Lower leg skin (tissue), 4 donors: ENCODE measurements around the gene WDR87. TPM values are rescaled to one million over a fixed set of nuclear protein-coding genes. Genes with fewer than 3 reads are reported as not detected.

Experiments used
- DNase-seq, 2 donors: peaks; one replicate each; pipeline ENCODE4 v3.0.0-alpha.2; 2019; ENCODE audit warnings: low spot score in 2 of 2
- H3K4me3 ChIP-seq: fragments of 200-600 bp; sonication (generic); 2 replicates; pipeline ENCODE4 v1.5.1; 2017; ENCODE audit warnings: mild to moderate bottlenecking, low read depth; ENCODE audit not compliant: poor library complexity, severe bottlenecking
- CTCF ChIP-seq, 3 donors: fragments of 450-650 bp; IDR thresholded peaks; one replicate each; pipeline ENCODE4 v1.5.1; 2016; ENCODE audit warnings: antibody characterized with exemption in 3 of 3, mild to moderate bottlenecking in 3 of 3, moderate library complexity in 2 of 3
- POLR2A ChIP-seq, 2 donors: fragments of 450-650 bp; IDR thresholded peaks; one replicate each; pipeline ENCODE4 v1.6.1; 2016 to 2017; ENCODE audit warnings: antibody characterized with exemption in 2 of 2, mild to moderate bottlenecking in 1 of 2, moderate library complexity in 1 of 2
- WGBS, 2 donors: methylation state at CpG; one replicate each; pipeline ENCODE4 v1.1.5; 2018; 5-methylcytosine and 5-hydroxymethylcytosine counted together
- intact Hi-C: fragments of 100-400 bp; cut with DNase I; formaldehyde crosslinking; loops from one replicate; pipeline ENCODE4 v1.15.0; 2023; ENCODE audit warnings: low total_unique reads
- total RNA-seq, 4 donors: library from RNA; depleted of rRNA; stranded (reverse); fragments of >200 nt; gene quantifications; one replicate each; pipeline ENCODE4 v1.1.0, GENCODE V29; 2016

WDR87 gene
- total RNA-seq, 4 donors from 2014 or later: not detected

- DNase-seq: no peak
- TF ChIP-seq POLR2A (IDR thresholded peaks at IDR 0.05): no peak
- TF ChIP-seq CTCF (IDR thresholded peaks at IDR 0.05): no peak
- WGBS, 2 donors: 52 to 54% methylated on average over 9 of the region's 9 CpGs
- H3K4me3 ChIP-seq: no peak overlapping the region
- intact Hi-C loops: no loop called here
Observed at GRCh38 chr19:37933937-37934358, 27.6 kb upstream of the WDR87 start.

GRCh38 chr19:37932985-37933936 lies 26.9 kb upstream of the WDR87 start:
- TF ChIP-seq POLR2A (IDR thresholded peaks at IDR 0.05): no peak
- TF ChIP-seq CTCF (IDR thresholded peaks at IDR 0.05): no peak
- no peak for DNase-seq
- no peak overlapping the region for H3K4me3 ChIP-seq
- intact Hi-C loops: no loop called here
- WGBS, 2 donors: 52 to 61% methylated on average over 12 of the region's 12 CpGs

GRCh38 chr19:37931881-37932655 lies 25.7 kb upstream of the WDR87 start:
- TF ChIP-seq POLR2A (IDR thresholded peaks at IDR 0.05): no peak
- TF ChIP-seq CTCF (IDR thresholded peaks at IDR 0.05): no peak
- WGBS, 2 donors: 34 to 36% methylated on average over 30 of the region's 30 CpGs
- intact Hi-C loops: no loop called here
- H3K4me3 ChIP-seq: no peak overlapping the region
- peak; percentile 75 to 92 for DNase-seq

- intact Hi-C loops: no loop called here
Observed at GRCh38 chr19:37930416-37930815, 24.0 kb upstream of the WDR87 start.

More at GRCh38 chr19:37930416-37930815, 24.0 kb upstream of the WDR87 start:
- no peak overlapping the region for H3K4me3 ChIP-seq
- 91 to 99% methylated on average over 5 of the region's 5 CpGs for WGBS, 2 donors
- no peak for DNase-seq
- TF ChIP-seq POLR2A (IDR thresholded peaks at IDR 0.05) (no peak), CTCF (IDR thresholded peaks at IDR 0.05) (no peak)
